SHP77 treated with DMSO at 0.1 percent for 48 hours (cell line): Measurements from ENCODE around the gene LHFPL2.

ENCODE experiments used
- DNase-seq: peaks from one replicate; lab custom pipeline; 2025; lab: John Stamatoyannopoulos, UW

LHFPL2 gene

GRCh38 chr5:78522476-78523260 is 125.9 kb downstream of the LHFPL2 start:
- DNase-seq: no peak

- no peak for DNase-seq
Observed at GRCh38 chr5:78521455-78521854, 127.1 kb downstream of the LHFPL2 start.

- no peak for DNase-seq
Observed at GRCh38 chr5:78519198-78519941, 129.2 kb downstream of the LHFPL2 start.

- DNase-seq: no peak
Observed at GRCh38 chr5:78518365-78519197, 130.0 kb downstream of the LHFPL2 start.

DNA sequence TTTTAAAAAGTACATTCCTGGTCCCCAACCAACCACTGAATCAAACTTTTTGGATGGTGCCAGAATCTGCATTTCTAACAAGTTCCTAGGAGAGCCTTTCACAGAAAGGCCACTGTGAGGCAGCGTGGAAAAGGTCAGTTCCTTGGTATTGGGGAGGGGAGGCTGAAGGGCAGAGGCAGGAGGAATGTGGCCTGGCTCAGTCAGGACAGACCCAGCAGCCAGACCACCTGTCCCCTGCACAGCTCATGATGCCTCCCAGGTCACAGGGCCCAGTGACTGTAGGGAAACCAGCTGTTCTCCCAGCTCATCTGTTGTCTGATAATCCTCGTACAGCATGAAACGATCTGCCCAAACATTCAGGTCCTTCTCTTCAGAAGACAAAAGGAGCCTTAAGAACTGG is 132.9 kb downstream of the LHFPL2 start:
- DNase-seq: no peak

DNA sequence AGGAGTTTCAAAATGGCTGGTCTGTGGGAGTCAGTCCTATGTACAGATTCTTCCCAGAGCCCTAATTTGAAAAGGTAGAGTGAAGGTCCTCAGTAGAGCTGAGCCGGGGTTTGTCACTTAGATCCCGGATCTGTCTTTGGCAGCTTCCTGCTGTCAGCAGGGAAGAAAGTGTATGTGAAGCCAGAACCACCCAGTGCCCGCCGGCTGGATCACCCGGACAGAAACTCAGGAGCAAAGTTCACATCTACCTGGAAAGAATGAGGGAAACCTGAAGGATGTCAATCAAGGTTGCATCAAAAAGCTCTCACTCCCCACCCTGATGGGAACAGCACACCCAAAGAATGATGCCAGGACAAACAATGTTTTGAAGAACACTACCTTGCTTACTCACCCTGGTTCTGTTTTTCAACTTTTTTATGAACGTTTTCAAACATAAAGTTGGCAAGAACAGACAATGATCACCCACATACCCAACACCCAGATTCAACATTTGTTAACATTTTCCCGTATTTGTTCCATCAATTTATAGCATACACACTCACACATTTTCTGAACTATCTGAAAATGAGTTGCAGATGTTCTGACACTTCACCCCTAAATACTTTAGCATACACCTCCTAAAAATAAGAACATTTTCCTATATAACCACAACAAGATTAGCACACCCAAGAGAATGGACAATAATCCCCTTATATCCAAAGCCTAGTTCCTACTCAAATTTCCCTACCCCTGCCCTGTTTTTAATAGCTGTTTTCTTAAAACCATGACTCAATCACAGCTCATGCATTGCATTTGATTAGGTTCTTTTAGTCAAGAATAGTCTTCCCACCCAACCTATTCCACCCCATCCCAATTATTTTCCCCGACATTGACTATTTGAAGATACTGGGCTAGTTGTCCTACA is 133.9 kb downstream of the LHFPL2 start:
- no peak for DNase-seq

DNA sequence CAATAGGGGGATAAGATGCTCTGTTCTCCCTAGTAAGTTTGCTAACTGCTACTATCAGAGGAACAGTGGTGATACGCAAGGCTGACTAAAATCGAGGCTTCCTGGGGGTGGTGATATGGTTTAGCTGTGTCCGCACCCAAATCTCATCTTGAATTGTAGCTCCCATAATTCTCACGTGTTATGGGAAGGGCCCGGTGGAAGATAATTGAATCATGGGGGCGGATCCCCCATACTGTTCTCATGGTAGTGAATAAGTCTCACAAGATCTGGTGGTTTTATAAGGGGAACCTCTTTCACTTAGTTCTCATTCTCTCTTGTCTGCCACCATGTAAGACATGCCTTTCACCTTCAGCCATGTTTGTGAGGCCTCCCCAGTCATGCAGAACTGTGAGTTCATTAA is 135.1 kb downstream of the LHFPL2 start:
- no peak for DNase-seq

DNA sequence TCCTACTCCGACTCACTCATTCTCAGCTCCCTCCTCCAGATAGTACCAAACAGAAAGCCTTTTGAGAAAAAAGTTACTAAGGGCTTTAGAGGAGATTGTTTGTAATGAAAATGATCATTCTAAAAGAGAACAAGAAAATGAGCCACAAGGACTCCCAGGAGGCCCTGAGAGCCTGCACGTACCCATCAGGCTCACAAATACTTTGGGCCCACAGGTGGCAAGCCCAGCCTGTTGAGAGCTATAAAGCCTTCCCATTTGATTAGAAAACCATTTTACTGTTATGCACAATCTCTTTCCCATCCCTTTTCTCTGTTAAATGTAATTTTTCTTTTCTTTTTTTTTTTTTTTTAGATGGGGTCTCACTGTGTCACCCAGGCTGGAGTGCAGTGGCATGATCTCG is 136.1 kb downstream of the LHFPL2 start:
- no peak for DNase-seq

DNA sequence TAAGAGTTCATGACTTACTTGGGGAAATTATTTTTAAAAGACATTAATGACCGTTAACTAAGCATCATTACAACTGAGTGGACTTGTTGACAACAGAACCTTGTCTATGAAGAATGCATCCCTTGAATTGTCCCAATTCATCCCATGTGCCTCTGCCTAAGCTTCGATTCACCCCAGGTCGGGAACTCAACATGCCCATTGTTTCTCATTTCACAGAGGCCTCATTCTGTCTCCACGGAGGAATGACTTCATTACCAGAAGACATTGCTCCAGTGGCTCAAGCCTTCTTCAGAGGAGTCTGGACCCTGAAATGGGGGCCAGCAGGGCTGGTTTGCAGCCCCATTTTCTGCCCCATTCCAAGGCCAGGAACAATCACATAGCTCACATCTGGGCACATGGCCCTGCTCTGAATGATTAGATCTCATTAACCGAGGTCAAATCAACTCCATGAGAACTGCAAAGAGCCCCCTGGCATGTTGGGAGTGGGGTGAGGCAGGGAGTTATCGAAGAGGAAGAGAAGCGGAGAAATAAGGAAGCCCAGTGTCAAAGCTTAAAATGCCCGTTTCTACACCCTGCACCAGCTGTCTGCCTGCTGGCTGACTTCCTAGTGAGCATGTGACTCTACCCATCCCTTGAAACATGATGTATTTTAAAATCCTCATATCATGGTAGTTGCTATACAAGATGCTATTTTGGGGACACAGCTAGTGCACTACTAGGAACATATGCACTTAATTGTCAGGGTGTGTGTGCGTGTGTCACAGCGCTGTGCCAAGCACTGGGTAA is 137.3 kb downstream of the LHFPL2 start:
- DNase-seq: no peak

- DNase-seq: no peak
Observed at GRCh38 chr5:78509884-78510769, 138.4 kb downstream of the LHFPL2 start.

- no peak for DNase-seq
Observed at GRCh38 chr5:78509145-78509865, 139.3 kb downstream of the LHFPL2 start.

DNA sequence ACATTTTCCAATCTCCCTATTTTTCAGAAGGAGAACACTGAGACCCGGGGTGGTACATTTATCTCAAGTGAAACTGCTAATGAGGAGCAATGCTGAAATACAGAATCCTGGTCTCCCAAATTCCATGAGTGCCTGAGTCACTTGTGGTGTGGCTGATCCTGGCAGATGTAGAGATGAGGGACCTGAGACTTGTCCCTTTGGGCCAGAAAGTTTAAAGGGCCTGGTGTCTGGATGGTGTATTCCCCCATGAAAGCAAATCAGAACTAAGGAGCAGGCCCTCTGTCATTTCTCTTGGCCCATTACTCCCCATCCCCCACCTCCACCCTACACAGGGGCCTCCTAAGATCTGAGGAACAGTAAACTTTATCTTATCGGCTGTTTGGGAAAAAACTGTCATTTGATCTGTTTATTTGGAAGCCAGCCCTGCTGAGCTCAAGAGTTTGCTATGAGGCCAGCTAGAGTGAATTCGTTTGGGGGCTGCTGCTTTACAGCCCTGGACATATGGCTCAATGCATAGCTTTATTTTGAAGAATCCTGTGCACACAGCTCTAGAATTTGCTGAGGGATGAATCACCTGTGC is 140.3 kb downstream of the LHFPL2 start:
- DNase-seq: no peak

GRCh38 chr5:78507531-78507930 is 141.0 kb downstream of the LHFPL2 start:
- no peak for DNase-seq

- no peak for DNase-seq
Observed at GRCh38 chr5:78506261-78507024, 142.1 kb downstream of the LHFPL2 start.

DNA sequence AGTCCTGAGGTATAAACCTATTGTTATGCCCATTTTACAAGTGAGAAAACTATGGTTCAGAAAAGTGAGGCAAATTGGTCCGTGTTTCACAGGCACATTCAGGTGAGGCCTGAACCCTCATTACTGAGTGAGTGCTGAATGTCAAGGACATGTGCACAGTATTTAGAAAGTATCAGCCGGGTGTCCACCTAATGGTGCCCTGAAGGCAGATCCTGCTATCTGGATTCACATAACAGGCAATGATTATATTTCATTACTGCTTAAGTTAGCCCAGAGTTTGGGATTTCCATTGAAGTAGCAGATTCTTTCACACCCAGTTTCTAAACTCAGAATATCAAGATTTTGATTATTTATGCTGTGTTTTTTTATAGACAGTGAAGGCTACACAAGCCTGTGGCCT is 142.7 kb downstream of the LHFPL2 start:
- no peak for DNase-seq

- DNase-seq: no peak
Observed at GRCh38 chr5:78504704-78505677, 143.6 kb downstream of the LHFPL2 start.
